Raji (cell line): ENCODE data around the gene SLC17A5.

Experiments used
- POLR2A ChIP-seq: IDR thresholded peaks from 2 replicates; pipeline ENCODE4 v1.6.1; 2011; ENCODE audit warnings: low read depth, low read length, control low read depth; ENCODE audit not compliant: insufficient read depth

Gene SLC17A5

GRCh38 chr6:73671911-73672685 is 18.3 kb upstream of the SLC17A5 start:
- no peak for TF ChIP-seq POLR2A

- TF ChIP-seq POLR2A = no peak
Measured at GRCh38 chr6:73669005-73669404, 15.2 kb upstream of the SLC17A5 start.

- TF ChIP-seq POLR2A = no peak
Measured at GRCh38 chr6:73667798-73668197, 14.0 kb upstream of the SLC17A5 start.

GRCh38 chr6:73666393-73666792 is 12.6 kb upstream of the SLC17A5 start:
- TF ChIP-seq POLR2A = no peak

- TF ChIP-seq POLR2A = no peak
Measured at GRCh38 chr6:73665686-73666319, 12.0 kb upstream of the SLC17A5 start.

- no peak for TF ChIP-seq POLR2A
Measured at GRCh38 chr6:73664701-73665100, 10.9 kb upstream of the SLC17A5 start.

GRCh38 chr6:73657201-73657600 is 3.4 kb upstream of the SLC17A5 start:
- TF ChIP-seq POLR2A = no peak

GRCh38 chr6:73656531-73657145 is 2.8 kb upstream of the SLC17A5 start:
- no peak for TF ChIP-seq POLR2A

GRCh38 chr6:73655341-73655917 is 1.6 kb upstream of the SLC17A5 start:
- TF ChIP-seq POLR2A = no peak; the same call in 1 of the 2 replicates

- peak; percentile 73 for TF ChIP-seq POLR2A
Measured at GRCh38 chr6:73652637-73653570, 888 bp downstream of the SLC17A5 start.

- no peak for TF ChIP-seq POLR2A
Measured at GRCh38 chr6:73649783-73650182, 4.0 kb downstream of the SLC17A5 start.

- no peak for TF ChIP-seq POLR2A
Measured at GRCh38 chr6:73648166-73648565, 5.6 kb downstream of the SLC17A5 start.

GRCh38 chr6:73644941-73645591 is 8.7 kb downstream of the SLC17A5 start:
- no peak for TF ChIP-seq POLR2A

GRCh38 chr6:73644030-73644429 is 9.8 kb downstream of the SLC17A5 start:
- TF ChIP-seq POLR2A = no peak
